SH-SY5Y (cell line): Measurements from ENCODE around the gene NUCB1.

Experiments used
- GATA2 ChIP-seq: IDR thresholded peaks from 2 replicates; pipeline ENCODE4 v1.6.1; 2011; ENCODE audit warnings: mild to moderate bottlenecking, low read depth, low read length
- GATA3 ChIP-seq: IDR thresholded peaks from 2 replicates; pipeline ENCODE4 v1.6.1; 2011; ENCODE audit warnings: low read depth, mild to moderate bottlenecking, low read length, moderate library complexity

DNA sequence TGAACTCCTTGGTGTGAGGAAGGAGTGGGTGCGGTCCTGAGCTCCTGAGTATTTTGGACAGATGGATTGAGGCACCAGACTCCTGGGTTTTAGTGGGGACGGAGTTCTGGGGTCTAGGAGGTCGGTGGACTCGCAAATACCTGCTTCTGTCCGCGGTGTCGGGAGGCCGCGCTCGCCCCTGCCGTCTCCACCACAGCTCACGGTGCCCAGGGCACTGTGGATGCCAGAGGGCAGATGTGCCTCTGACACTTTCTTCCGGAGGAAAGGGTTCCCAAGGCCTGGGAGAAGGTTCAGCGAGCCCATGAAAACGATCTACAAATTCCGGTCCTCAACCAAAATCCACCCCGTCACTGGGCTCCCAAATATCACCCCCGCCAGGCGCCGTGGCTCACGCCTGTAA lies 4.9 kb upstream of the NUCB1 start:
- no peak for TF ChIP-seq GATA2
- TF ChIP-seq GATA3 = no peak
